Ectodermal cell (in vitro differentiated cells): Measurements from ENCODE around the gene MORF4L1.
"Not testable (repeated sequence)": the region's sequence is repeated elsewhere in the genome, so short reads cannot be mapped to it uniquely, and the experiment has no call there.

Experiments used
- H3K27ac ChIP-seq: 2 replicates; pipeline ENCODE4 v1.7.0; 2013; ENCODE audit warnings: mild to moderate bottlenecking, low read depth, low read length; ENCODE audit not compliant: insufficient read depth, poor library complexity, severe bottlenecking
- H3K27me3 ChIP-seq: 2 replicates; pipeline ENCODE4 v1.7.0; 2013; ENCODE audit warnings: mild to moderate bottlenecking, low read length; ENCODE audit not compliant: insufficient read depth, control insufficient read depth, poor library complexity, severe bottlenecking
- H3K36me3 ChIP-seq: one replicate; pipeline ENCODE4 v1.7.0; 2013; ENCODE audit warnings: low read length; ENCODE audit not compliant: control insufficient read depth, insufficient read depth
- H3K4me1 ChIP-seq: one replicate; pipeline ENCODE4 v1.7.0; 2013; ENCODE audit warnings: low read length; ENCODE audit not compliant: control insufficient read depth, insufficient read depth
- H3K4me3 ChIP-seq: 2 replicates; pipeline ENCODE4 v1.7.0; 2013; ENCODE audit warnings: low read depth, low read length, control low read depth; ENCODE audit not compliant: insufficient read depth
- H3K9me3 ChIP-seq: 2 replicates; pipeline ENCODE4 v1.7.0; 2013; ENCODE audit warnings: mild to moderate bottlenecking, low read length, moderate library complexity; ENCODE audit not compliant: control insufficient read depth
- WGBS, 2 experiments: methylation state at CpG; one replicate each; pipeline ENCODE4 v1.1.7; 2013; ENCODE audit warnings: missing lambda C conversion rate in 2 of 2; 5-methylcytosine and 5-hydroxymethylcytosine counted together

The MORF4L1 gene

DNA sequence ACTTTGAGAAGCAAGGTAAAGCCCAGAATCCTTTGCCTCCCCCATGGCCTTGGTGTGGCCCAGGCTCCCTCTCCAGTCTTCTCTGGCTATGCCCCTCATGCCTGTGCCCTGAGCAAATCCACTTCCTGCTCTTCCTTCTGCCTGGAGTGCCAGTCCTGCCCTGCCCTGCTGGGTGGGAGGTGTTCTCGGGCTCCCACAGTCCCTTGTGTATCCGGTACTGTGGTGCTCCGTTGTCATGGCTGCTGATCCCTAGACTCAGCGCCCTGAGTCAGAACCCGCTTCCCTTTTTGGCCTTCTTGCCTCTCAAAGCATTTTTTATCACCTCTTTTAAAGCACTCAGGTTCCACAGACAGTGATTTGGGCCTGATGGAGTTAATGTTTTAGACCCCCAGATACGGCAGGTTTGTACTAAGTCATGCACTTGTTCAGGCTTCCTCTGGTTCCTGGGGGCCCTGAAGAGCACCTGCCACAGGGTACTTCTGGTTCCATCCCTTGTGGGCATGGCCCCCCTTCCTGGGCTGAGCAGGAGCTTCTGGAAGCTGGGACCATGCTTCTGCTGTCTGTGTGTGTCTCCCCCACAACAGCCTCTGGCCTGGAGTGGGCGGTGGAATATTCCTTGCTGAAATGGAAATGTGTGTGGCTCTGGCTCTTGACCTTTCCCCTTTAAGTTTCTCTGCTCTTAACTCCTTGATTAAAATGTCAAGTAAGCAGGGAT is 31.9 kb upstream of the MORF4L1 start:
- H3K27me3 ChIP-seq = no peaks in the 10 kb centered on the region
- 84 to 90% methylated on average over 7 of the region's 7 CpGs for WGBS, 2 experiments
- H3K4me1 ChIP-seq = peaks cover 5% of the 10 kb centered on the region
- H3K9me3 ChIP-seq = no peaks in the 10 kb centered on the region
- H3K27ac ChIP-seq = no peak overlapping the region
- H3K4me3 ChIP-seq = no peak overlapping the region
- H3K36me3 ChIP-seq = no peaks in the 10 kb centered on the region

GRCh38 chr15:78841376-78841706 is 31.3 kb upstream of the MORF4L1 start:
- Histone ChIP-seq H3K4me1 (peaks cover 5% of the 10 kb centered on the region), H3K9me3 (no peaks in the 10 kb centered on the region), H3K36me3 (no peaks in the 10 kb centered on the region), H3K27me3 (no peaks in the 10 kb centered on the region), H3K4me3 (no peak overlapping the region), H3K27ac (no peak overlapping the region)
- 65 to 78% methylated on average over 3 of the region's 3 CpGs for WGBS, 2 experiments

DNA sequence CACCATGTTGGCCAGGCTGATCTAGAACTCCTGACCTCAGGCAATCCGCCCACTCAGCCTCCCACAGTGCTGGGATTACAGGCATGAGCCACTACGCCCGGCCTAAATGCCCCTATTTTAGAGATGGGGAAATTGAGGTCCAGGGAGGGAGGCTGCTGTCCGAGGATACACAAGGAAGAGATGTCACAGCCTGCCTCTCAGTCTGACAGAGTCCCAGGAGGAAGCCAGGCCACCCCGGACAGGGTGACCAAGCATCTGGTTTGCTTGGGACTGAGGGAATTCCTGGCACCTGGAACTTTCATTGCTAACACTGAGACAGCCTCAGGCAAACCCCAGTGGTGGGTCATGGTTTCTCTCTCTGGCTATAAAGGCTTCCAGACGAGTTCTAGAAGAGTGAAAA is 30.8 kb upstream of the MORF4L1 start:
- 82 to 86% methylated on average over 6 of the region's 6 CpGs for WGBS, 2 experiments
- Histone ChIP-seq H3K27ac (no peak overlapping the region), H3K9me3 (no peaks in the 10 kb centered on the region), H3K4me1 (peaks cover 5% of the 10 kb centered on the region), H3K36me3 (no peaks in the 10 kb centered on the region), H3K4me3 (no peak overlapping the region), H3K27me3 (no peaks in the 10 kb centered on the region)

GRCh38 chr15:78842519-78842918 is 30.2 kb upstream of the MORF4L1 start:
- Histone ChIP-seq H3K4me1 (peaks cover 5% of the 10 kb centered on the region), H3K4me3 (no peak overlapping the region), H3K9me3 (no peaks in the 10 kb centered on the region), H3K27ac (no peak overlapping the region), H3K36me3 (no peaks in the 10 kb centered on the region), H3K27me3 (no peaks in the 10 kb centered on the region)
- 86 to 90% methylated on average over 3 of the region's 3 CpGs for WGBS, 2 experiments

DNA sequence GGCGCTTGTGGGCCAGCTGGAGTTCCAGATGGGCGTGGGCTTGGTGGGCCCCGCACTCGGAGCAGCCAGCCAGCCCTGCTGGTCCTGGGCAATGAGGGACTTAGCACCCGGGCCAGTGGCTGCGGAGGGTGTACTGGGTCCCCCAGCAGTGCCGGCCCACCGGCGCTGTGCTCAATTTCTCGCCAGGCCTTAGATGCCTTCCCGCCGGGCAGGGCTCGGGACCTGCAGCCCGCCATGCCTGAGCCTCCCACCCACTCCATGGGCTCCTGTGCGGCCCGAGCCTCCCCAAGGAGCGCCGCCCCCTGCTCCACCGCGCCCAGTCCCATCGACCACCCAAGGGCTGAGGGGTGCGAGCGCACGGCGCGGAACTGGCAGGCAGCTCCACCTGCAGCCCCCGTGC is 25.8 kb upstream of the MORF4L1 start:
- H3K4me3 ChIP-seq, H3K9me3 ChIP-seq, H3K27ac ChIP-seq, H3K27me3 ChIP-seq, H3K36me3 ChIP-seq, H3K4me1 ChIP-seq: not testable (repeated sequence)
- 95 to 96% methylated on average over 26 to 27 of the region's 27 CpGs for WGBS, 2 experiments

- H3K9me3 ChIP-seq, H3K4me1 ChIP-seq, H3K27me3 ChIP-seq, H3K27ac ChIP-seq, H3K4me3 ChIP-seq, H3K36me3 ChIP-seq: not testable (repeated sequence)
- WGBS, 2 experiments = 92% methylated on average over 15 of the region's 15 CpGs
Measured at GRCh38 chr15:78847387-78847906, 25.2 kb upstream of the MORF4L1 start.

DNA sequence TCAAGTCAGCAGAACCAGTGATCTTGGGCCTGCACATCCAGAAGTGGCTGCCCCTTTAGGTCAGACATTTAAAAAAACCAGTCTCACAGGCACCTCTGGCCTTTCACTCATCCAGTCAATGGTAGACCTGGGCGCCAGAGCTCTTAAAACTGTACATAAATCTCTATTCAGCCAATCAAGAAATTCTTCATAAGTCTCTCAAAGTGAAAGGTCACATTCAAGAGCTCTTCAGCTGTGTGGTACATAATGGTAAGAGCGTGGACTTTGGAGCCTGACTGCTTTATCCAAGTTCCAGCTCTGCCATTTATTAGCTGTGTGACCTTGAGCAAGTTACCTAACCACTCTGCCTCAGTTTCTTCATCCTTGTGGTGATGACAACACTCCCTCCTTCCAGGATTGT is 22.3 kb upstream of the MORF4L1 start:
- Histone ChIP-seq H3K4me3 (no peak overlapping the region), H3K9me3 (no peaks in the 10 kb centered on the region), H3K27ac (peak overlapping the region; percentile 67), H3K27me3 (no peaks in the 10 kb centered on the region), H3K4me1 (peaks cover 9% of the 10 kb centered on the region), H3K36me3 (no peaks in the 10 kb centered on the region)
- 95 to 96% methylated on average over 2 of the region's 2 CpGs for WGBS, 2 experiments

DNA sequence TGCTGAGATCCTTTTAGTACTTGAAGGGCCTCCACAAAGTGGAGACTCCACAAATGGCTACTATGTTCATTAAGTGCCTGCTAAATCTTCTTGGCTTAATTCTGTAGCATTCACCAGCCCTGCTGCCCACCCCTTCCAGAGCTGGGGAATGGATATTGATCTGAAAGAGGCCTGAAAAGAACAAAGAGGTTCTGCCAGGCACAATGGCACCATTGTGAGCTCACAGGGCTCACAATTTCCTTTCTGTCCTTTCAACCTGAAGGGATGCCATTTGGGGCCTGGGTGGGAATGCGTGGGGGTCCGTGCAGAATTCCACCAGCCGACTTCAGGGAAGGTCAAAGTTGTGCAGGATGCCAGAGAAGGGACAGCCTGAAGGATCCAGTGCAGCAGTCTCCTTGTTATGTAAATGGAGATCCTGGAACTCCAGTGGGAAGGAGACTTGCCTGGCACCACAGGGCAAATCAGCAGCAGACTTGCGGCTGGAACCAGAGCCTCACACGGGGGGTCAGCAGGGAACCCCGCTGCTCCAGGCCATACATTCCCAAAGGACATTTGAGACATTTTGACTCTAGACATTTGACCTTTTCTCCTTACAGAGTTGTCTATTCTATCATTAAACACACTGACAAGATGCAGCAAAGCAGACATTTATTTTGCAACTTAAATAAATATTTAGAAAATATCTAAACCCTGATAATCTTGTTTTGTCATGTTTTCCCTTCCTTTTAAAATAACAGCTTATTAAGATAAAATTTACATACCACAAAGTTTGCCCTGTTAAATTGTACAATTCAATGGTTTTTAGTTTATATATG is 21.5 kb upstream of the MORF4L1 start:
- Histone ChIP-seq H3K4me3 (no peak overlapping the region), H3K9me3 (no peaks in the 10 kb centered on the region), H3K27ac (peak overlapping the region; percentile 77), H3K4me1 (peaks cover 9% of the 10 kb centered on the region), H3K36me3 (no peaks in the 10 kb centered on the region), H3K27me3 (no peaks in the 10 kb centered on the region)
- 12 to 15% methylated on average over 6 of the region's 6 CpGs for WGBS, 2 experiments

GRCh38 chr15:78853500-78853899 is 19.2 kb upstream of the MORF4L1 start:
- no peaks in the 10 kb centered on the region for H3K27me3 ChIP-seq
- H3K9me3 ChIP-seq = no peaks in the 10 kb centered on the region
- no peak overlapping the region for H3K4me3 ChIP-seq
- 91 to 92% methylated on average over 6 of the region's 6 CpGs for WGBS, 2 experiments
- H3K4me1 ChIP-seq = peaks cover 9% of the 10 kb centered on the region
- H3K27ac ChIP-seq = no peak overlapping the region
- H3K36me3 ChIP-seq = no peaks in the 10 kb centered on the region

DNA sequence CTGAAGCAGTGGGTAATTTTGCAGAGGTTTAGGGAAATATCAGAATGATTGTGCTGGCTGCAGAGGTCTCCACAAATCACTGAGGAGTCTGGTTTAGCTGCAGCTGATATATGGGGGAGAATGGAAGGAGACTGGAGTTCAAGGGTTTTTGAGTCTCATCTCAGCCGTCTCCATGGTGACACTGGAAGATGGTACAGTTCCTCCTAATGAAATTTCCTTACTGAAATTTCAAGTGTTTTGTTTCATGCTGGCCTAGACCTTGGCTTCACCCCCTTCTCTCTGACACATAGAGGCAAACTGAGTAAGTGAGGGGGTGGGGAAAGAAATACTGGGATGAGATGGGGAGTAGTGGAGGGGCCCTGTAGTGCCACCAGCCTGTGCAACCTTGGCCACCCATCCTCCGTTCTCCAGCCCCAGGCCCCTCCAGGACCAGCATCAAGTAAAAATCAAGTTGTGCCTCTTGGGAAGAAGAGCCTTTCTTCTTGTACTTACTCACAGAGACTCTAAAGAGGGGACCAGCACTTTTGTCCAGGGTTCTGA is 17.8 kb upstream of the MORF4L1 start:
- peaks cover 9% of the 10 kb centered on the region for H3K4me1 ChIP-seq
- no peaks in the 10 kb centered on the region for H3K27me3 ChIP-seq
- no peaks in the 10 kb centered on the region for H3K36me3 ChIP-seq
- H3K27ac ChIP-seq = no peak overlapping the region
- no peaks in the 10 kb centered on the region for H3K9me3 ChIP-seq
- 93 to 98% methylated on average over 2 of the region's 2 CpGs for WGBS, 2 experiments
- H3K4me3 ChIP-seq = no peak overlapping the region
